Ishikawa (cell line): ENCODE data around the gene CCDC102B.

ENCODE experiments used
- CEBPB ChIP-seq: IDR thresholded peaks from 2 replicates; pipeline ENCODE4 v1.6.1; 2012
- CREB1 ChIP-seq: IDR thresholded peaks from 2 replicates; pipeline ENCODE4 v1.6.1; 2012; ENCODE audit warnings: low read depth
- EGR1 ChIP-seq: IDR thresholded peaks from 2 replicates; pipeline ENCODE4 v1.6.1; 2012
- EP300 ChIP-seq: IDR thresholded peaks from 2 replicates; pipeline ENCODE4 v1.6.1; 2012; ENCODE audit warnings: borderline replicate concordance
- FOXM1 ChIP-seq: IDR thresholded peaks from 2 replicates; pipeline ENCODE4 v1.6.1; 2012; ENCODE audit warnings: low read depth, borderline replicate concordance
- NFIC ChIP-seq: IDR thresholded peaks from 2 replicates; pipeline ENCODE4 v1.6.1; 2012
- RAD21 ChIP-seq: IDR thresholded peaks from 2 replicates; pipeline ENCODE4 v1.6.1; 2012; ENCODE audit warnings: low read depth
- TAF1 ChIP-seq: IDR thresholded peaks from 2 replicates; pipeline ENCODE4 v1.6.1; 2012; ENCODE audit warnings: low read depth, mild to moderate bottlenecking
- TCF12 ChIP-seq: IDR thresholded peaks from 2 replicates; pipeline ENCODE4 v1.6.1; 2012; ENCODE audit warnings: low read depth
- TEAD4 ChIP-seq: IDR thresholded peaks from 2 replicates; pipeline ENCODE4 v1.6.1; 2012
- YY1 ChIP-seq: IDR thresholded peaks from 2 replicates; pipeline ENCODE4 v1.6.1; 2012; ENCODE audit warnings: low read depth
- ZBTB7A ChIP-seq: IDR thresholded peaks from 2 replicates; pipeline ENCODE4 v1.6.1; 2012; ENCODE audit warnings: low read depth
- TF ChIP-seq, protein P1 (sequence below): IDR thresholded peaks from 2 replicates; pipeline ENCODE4 v1.6.1; 2012
- TF ChIP-seq, protein P2 (sequence below): IDR thresholded peaks from 2 replicates; pipeline ENCODE4 v1.6.1; 2012; ENCODE audit warnings: low read depth, mild to moderate bottlenecking
- TF ChIP-seq, protein P3 (sequence below): IDR thresholded peaks from 2 replicates; pipeline ENCODE4 v1.6.1; 2012

Gene CCDC102B

DNA sequence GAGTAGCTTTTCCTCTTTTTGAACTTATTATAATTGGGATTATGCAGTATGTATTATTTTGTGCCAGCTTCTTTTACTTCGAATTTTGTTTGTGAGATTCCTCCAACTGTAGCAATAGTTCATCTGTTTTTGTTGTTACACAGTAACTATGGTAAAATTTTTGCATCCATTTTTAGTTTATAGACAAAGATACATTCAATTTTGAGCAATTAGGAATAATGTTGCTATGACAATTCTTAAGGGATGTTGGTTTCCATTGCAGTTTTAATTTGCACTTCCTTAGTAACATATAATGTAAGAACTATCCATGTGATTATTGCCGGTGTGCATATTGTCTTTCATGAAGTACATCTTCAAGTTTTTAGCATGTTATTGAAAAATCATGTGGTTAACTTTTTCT, 20.7 kb downstream of the CCDC102B start:
- TF ChIP-seq YY1 (no peak), TCF12 (no peak), EGR1 (no peak), TAF1 (no peak), NFIC (no peak), FOXM1 (no peak), CEBPB (no peak), ZBTB7A (no peak), TEAD4 (no peak), EP300 (no peak), RAD21 (no peak), CREB1 (no peak)
- TF ChIP-seq, protein P1, sequence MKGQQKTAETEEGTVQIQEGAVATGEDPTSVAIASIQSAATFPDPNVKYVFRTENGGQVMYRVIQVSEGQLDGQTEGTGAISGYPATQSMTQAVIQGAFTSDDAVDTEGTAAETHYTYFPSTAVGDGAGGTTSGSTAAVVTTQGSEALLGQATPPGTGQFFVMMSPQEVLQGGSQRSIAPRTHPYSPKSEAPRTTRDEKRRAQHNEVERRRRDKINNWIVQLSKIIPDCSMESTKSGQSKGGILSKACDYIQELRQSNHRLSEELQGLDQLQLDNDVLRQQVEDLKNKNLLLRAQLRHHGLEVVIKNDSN, result no peak
- TF ChIP-seq, protein P2, sequence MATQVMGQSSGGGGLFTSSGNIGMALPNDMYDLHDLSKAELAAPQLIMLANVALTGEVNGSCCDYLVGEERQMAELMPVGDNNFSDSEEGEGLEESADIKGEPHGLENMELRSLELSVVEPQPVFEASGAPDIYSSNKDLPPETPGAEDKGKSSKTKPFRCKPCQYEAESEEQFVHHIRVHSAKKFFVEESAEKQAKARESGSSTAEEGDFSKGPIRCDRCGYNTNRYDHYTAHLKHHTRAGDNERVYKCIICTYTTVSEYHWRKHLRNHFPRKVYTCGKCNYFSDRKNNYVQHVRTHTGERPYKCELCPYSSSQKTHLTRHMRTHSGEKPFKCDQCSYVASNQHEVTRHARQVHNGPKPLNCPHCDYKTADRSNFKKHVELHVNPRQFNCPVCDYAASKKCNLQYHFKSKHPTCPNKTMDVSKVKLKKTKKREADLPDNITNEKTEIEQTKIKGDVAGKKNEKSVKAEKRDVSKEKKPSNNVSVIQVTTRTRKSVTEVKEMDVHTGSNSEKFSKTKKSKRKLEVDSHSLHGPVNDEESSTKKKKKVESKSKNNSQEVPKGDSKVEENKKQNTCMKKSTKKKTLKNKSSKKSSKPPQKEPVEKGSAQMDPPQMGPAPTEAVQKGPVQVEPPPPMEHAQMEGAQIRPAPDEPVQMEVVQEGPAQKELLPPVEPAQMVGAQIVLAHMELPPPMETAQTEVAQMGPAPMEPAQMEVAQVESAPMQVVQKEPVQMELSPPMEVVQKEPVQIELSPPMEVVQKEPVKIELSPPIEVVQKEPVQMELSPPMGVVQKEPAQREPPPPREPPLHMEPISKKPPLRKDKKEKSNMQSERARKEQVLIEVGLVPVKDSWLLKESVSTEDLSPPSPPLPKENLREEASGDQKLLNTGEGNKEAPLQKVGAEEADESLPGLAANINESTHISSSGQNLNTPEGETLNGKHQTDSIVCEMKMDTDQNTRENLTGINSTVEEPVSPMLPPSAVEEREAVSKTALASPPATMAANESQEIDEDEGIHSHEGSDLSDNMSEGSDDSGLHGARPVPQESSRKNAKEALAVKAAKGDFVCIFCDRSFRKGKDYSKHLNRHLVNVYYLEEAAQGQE, result no peak
- TF ChIP-seq, protein P3, sequence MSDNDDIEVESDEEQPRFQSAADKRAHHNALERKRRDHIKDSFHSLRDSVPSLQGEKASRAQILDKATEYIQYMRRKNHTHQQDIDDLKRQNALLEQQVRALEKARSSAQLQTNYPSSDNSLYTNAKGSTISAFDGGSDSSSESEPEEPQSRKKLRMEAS, result no peak

DNA sequence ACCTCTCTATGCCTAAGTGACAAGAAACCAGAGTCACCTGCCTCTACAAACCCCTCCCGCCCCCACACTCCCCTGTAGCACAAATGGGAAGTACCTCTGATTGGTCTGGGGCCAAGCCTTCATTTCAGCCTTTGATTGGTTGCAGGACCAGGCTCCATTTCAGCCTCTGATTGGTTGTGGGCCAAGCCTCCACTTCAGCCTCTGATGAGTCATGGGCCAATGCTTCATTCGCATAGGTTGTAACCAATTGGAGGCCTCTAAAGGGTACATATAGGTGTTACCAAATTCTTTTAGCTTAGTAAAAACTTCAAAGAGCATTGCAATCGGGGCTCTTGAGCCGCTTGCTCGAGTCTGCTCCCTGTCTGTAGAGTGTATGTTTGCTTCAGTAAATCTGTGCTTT, 25.0 kb downstream of the CCDC102B start:
- TF ChIP-seq, protein P2, result no peak
- TF ChIP-seq, protein P3, result no peak
- no peak for TF ChIP-seq RAD21
- no peak for TF ChIP-seq TAF1
- no peak for TF ChIP-seq FOXM1
- no peak for TF ChIP-seq TCF12
- no peak for TF ChIP-seq TEAD4
- TF ChIP-seq EP300, result no peak
- no peak for TF ChIP-seq CEBPB
- no peak for TF ChIP-seq NFIC
- no peak for TF ChIP-seq EGR1
- TF ChIP-seq ZBTB7A, result no peak
- TF ChIP-seq CREB1, result no peak
- no peak for TF ChIP-seq YY1
- TF ChIP-seq, protein P1, result no peak

DNA sequence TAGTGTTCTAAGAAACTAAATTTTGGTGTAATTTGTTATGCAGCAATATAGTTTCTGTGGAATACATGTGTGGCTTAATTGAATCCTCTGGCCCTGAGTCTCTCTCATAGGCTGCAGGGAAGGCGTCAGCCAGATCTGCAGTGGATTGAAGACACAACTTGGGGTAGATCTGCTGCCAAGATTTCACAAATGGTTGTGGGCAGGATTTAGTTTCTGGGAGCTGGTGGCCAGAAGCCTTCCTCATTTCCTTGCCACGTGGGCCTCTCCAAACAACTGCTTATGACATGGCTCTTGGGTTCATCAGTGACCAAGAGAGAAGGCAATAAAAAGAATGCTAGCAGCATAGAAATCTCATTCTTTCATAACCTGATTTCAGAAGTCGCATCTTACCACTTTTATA, 28.2 kb downstream of the CCDC102B start:
- TF ChIP-seq, protein P2, result no peak
- TF ChIP-seq CREB1 (no peak), TAF1 (no peak), RAD21 (no peak)
- TF ChIP-seq, protein P3, result no peak

DNA sequence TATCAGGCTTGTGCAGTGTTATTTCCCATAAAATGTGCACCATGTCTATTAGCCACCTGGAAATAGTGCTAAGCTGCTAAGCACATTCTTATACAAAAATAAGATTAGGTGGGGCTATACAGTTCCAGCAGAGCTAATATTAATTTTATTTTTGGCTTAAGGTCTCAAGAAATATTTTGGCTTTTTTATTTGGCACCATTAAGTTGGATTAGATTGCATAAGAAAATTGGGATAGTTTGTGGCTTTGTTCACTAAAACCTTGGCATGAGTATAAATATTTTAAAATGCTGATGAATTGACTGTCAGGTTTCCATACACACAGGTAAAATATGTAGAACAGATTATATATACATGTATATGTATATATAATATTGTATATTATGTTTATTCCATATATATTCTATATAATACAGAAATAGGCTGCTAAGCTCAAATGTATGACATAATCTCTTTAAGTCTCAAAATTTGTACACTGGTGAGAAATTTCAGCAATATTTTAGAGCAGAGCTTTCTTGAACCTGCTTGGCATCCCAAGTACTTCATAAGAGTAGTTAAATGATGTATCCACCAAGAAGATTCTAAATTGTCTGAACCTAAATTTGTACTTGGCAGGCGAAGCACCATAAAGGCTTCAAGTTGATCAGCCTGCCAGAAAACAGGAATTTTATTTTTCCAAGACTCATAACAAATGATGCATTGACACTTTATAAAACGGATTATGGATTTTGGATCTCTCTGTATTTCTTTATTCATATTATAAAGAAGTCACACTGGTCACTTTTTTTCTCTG, 32.6 kb downstream of the CCDC102B start:
- TF ChIP-seq YY1 (no peak), CEBPB (no peak), NFIC (no peak)
- TF ChIP-seq, protein P3, result no peak
